ENCODE data around the gene CYP51A1.

DNA sequence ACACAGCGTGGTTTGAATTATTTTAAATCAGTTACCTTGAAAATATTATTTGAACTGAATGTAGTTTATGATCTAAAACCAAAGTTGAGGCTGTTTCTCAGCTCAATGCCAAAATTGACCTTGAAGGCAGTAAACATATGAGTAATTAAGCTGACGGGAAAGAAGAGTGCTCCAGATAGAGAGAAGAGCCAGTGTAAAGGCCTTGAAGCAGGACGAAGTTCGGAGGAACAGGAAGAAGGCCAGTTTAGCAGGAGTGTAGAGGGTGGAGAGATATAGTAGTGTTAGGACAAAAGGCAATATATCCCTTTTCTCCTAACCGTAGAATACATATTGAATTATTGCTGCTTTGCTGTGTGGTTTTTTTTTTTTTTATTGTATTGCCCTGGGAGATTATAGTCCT, 63.2 kb downstream of the CYP51A1 start:
- TF ChIP-seq, protein P1, sequence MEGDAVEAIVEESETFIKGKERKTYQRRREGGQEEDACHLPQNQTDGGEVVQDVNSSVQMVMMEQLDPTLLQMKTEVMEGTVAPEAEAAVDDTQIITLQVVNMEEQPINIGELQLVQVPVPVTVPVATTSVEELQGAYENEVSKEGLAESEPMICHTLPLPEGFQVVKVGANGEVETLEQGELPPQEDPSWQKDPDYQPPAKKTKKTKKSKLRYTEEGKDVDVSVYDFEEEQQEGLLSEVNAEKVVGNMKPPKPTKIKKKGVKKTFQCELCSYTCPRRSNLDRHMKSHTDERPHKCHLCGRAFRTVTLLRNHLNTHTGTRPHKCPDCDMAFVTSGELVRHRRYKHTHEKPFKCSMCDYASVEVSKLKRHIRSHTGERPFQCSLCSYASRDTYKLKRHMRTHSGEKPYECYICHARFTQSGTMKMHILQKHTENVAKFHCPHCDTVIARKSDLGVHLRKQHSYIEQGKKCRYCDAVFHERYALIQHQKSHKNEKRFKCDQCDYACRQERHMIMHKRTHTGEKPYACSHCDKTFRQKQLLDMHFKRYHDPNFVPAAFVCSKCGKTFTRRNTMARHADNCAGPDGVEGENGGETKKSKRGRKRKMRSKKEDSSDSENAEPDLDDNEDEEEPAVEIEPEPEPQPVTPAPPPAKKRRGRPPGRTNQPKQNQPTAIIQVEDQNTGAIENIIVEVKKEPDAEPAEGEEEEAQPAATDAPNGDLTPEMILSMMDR (conservative IDR thresholded peaks at IDR 0.05) = no peak
- TF ChIP-seq EZH2 (IDR thresholded peaks at IDR 0.05; ENCODE audit: low read depth) = no peak
